ENCODE results near the gene LRRC61. TPM values are rescaled to one million over a fixed set of nuclear protein-coding genes. Genes with fewer than 3 reads are reported as not detected.

The LRRC61 gene
- total and polyA plus RNA-seq, 7 donors = 0.88 to 4.4 (median 3.3) TPM

- no peaks in the 10 kb centered on the region for H3K27me3 ChIP-seq (ENCODE audit: insufficient read depth in 3 of 3, low read length in 2 of 3)
- H3K4me1 ChIP-seq = peaks cover 29% of the 10 kb centered on the region
- H3K27ac ChIP-seq = no peak overlapping the region
- WGBS, 3 donors = 74 to 79% (median 78%) methylated on average over 20 of the region's 20 CpGs
- no peaks in the 10 kb centered on the region for H3K9me3 ChIP-seq
- H3K36me3 ChIP-seq (ENCODE audit: insufficient read depth in 1 of 2, low read depth in 1 of 2) = no peaks in the 10 kb centered on the region
- ATAC-seq = no peak
- no peak for DNase-seq
- intact Hi-C loops (cut with DNase I) = loop anchor here in 1 of 2 donors (10.0 kb wide), 1 partner anchor 97 kb away; no protein-coding TSS in a partner anchor
- no peak overlapping the region for H3K4me3 ChIP-seq
- TF ChIP-seq CTCF (IDR thresholded peaks at IDR 0.05) = no peak
These were observed 59.1 kb downstream of the LRRC61 start for GRCh38 chr7:150382123-150382843.

GRCh38 chr7:150382844-150383225 lies 59.7 kb downstream of the LRRC61 start:
- intact Hi-C loops (cut with DNase I) = loop anchor here in 1 of 2 donors (10.0 kb wide), 1 partner anchor 98 kb away; no protein-coding TSS in a partner anchor
- H3K4me1 ChIP-seq = peaks cover 27% of the 10 kb centered on the region
- H3K27ac ChIP-seq = no peak overlapping the region
- no peaks in the 10 kb centered on the region for H3K9me3 ChIP-seq
- H3K4me3 ChIP-seq = no peak overlapping the region
- no peaks in the 10 kb centered on the region for H3K27me3 ChIP-seq (ENCODE audit: insufficient read depth in 3 of 3, low read length in 2 of 3)
- 55 to 67% (median 65%) methylated on average over 4 of the region's 4 CpGs for WGBS, 3 donors
- no peak for DNase-seq
- TF ChIP-seq CTCF (IDR thresholded peaks at IDR 0.05) = no peak
- no peak for ATAC-seq
- H3K36me3 ChIP-seq (ENCODE audit: insufficient read depth in 1 of 2, low read depth in 1 of 2) = no peaks in the 10 kb centered on the region

- Histone ChIP-seq H3K9me3 (no peaks in the 10 kb centered on the region), H3K27me3 (ENCODE audit: insufficient read depth in 3 of 3, low read length in 2 of 3) (no peaks in the 10 kb centered on the region), H3K4me1 (peaks cover 26% of the 10 kb centered on the region), H3K4me3 (no peak overlapping the region), H3K27ac (no peak overlapping the region), H3K36me3 (ENCODE audit: insufficient read depth in 1 of 2, low read depth in 1 of 2) (no peaks in the 10 kb centered on the region)
- DNase-seq = no peak
- WGBS, 3 donors = 71 to 75% (median 73%) methylated on average over 19 to 22 of the region's 22 CpGs
- intact Hi-C loops (cut with DNase I) = loop anchor here in 1 of 2 donors (10.0 kb wide), 1 partner anchor 99 kb away; no protein-coding TSS in a partner anchor
- no peak for ATAC-seq
- no peak for TF ChIP-seq CTCF (IDR thresholded peaks at IDR 0.05)
These were observed 60.7 kb downstream of the LRRC61 start for GRCh38 chr7:150383710-150384397.

- Histone ChIP-seq H3K27ac (no peak overlapping the region), H3K4me3 (no peak overlapping the region), H3K9me3 (no peaks in the 10 kb centered on the region), H3K27me3 (ENCODE audit: insufficient read depth in 3 of 3, low read length in 2 of 3) (no peaks in the 10 kb centered on the region), H3K36me3 (ENCODE audit: insufficient read depth in 1 of 2, low read depth in 1 of 2) (no peaks in the 10 kb centered on the region), H3K4me1 (peaks cover 32% of the 10 kb centered on the region)
- 81 to 92% (median 89%) methylated on average over 15 of the region's 15 CpGs for WGBS, 3 donors
- DNase-seq = no peak
- no peak for ATAC-seq
- intact Hi-C loops (cut with DNase I) = loop anchor here in 1 of 2 donors (10.0 kb wide), 1 partner anchor 100 kb away; no protein-coding TSS in a partner anchor
- no peak for TF ChIP-seq CTCF (IDR thresholded peaks at IDR 0.05)
These were observed 61.5 kb downstream of the LRRC61 start for GRCh38 chr7:150384406-150385301.

Measured in psoas muscle (tissue), 8 donors.